Spleen (tissue), 3 donors: ENCODE data around the gene TOM1L2.

ENCODE experiments used
- POLR2A ChIP-seq, 3 donors: fragments of 450-650 bp; IDR thresholded peaks; one replicate each; pipeline ENCODE4 v1.5.1; 2017; ENCODE audit warnings: antibody characterized with exemption in 3 of 3, mild to moderate bottlenecking in 1 of 3
- POLR2AphosphoS5 ChIP-seq, 3 donors: sonication (generic); formaldehyde crosslinking; IDR thresholded peaks; one replicate each; pipeline ENCODE4 v1.5.1; 2017; ENCODE audit warnings: antibody characterized with exemption in 3 of 3

DNA sequence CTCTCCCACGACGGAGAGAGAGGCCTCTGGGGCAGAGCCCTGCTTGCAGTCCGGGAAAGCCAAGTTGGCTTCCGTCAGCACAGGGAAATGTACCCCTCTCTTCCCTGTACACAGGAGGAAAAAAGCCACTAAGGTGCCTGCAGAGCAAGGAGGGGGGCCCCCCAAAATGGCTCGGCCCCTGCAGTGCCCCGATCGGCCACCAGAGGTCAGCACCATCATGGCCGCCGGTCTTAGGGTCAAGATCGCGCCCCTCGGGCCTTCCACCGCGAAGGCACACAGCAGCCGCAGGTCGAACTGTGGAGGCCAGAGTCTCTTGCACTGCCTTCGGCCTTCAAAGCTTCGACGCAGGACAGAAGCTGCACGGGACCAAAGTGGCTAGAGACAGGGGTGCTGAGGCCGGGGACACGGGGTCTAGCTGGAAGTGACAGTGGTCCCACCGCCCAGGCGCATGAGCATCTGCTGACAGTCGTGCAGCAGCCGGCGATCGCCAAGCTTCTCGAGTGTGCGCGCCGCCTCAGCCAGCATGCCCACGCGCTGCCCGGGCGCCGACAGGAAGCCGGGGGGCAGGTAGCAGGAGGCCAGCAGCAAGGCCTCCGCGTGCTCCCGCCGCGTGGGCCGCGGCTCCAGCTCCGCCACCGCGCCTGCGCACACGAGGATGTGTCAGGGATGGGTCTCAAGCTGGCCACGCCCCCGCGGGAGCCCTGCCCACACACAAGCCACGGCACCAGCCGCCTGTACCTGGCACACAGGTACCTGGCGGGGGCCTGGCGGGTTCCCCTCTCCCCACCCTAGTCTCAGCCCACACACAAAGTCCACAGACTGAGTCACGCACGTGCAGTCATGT is 159.8 kb downstream of the TOM1L2 start:
- TF ChIP-seq POLR2AphosphoS5 (IDR thresholded peaks at IDR 0.05) (peak; percentile 46 to 82 (median 71)), POLR2A (IDR thresholded peaks at IDR 0.05) (peak in 1 of 3 donors; percentile 20)
